NCI-H2227 (cell line): ENCODE data around the gene TAC3.

Experiments
- DNase-seq: peaks from one replicate; lab custom pipeline; 2025; ENCODE audit not compliant: unreplicated experiment; lab: John Stamatoyannopoulos, UW

TAC3 gene

DNA sequence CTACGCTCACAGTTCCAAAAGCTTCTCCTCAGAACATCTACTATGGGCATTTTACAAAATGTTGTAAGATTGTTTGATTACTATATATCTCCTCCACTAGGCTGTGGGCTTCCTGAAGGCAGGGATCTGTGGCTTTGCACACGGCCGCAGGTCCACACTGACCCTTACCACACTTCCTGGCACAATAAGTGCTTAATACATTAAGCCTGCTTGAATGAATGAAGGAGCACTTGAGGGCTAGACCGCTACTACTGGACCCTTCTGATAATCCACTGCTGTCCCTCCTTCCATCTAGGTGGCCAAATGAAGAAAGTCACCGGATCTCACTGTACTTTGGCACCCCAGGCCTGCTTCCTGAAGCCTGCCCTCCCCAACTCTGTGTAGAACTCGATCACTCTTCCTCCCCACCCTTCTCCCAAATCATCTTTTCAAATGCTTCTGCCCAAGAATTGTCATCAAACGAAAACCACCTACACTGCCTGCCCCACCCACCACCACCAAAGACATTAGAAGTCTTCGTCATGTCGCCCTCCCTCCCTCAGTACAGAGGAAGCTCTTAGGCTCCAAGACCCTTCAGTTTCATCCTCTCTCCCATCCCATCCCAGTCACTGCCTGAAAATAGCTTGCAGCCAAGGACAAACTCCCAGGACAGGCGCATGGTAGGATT is 9.4 kb downstream of the TAC3 start:
- no peak for DNase-seq

- peak; percentile 68 for DNase-seq
These were observed 10.1 kb downstream of the TAC3 start, which contains the start of gene ZBTB39 for GRCh38 chr12:57005980-57006808. Gene ZBTB39 (minus strand): TSS chr12:57006546. CDS start chr12:57004917, 1,629 bp downstream.

GRCh38 chr12:57004651-57005050 is 11.7 kb downstream of the TAC3 start:
- no peak for DNase-seq

- no peak for DNase-seq
These were observed 12.9 kb downstream of the TAC3 start for GRCh38 chr12:57003395-57003794.

DNA sequence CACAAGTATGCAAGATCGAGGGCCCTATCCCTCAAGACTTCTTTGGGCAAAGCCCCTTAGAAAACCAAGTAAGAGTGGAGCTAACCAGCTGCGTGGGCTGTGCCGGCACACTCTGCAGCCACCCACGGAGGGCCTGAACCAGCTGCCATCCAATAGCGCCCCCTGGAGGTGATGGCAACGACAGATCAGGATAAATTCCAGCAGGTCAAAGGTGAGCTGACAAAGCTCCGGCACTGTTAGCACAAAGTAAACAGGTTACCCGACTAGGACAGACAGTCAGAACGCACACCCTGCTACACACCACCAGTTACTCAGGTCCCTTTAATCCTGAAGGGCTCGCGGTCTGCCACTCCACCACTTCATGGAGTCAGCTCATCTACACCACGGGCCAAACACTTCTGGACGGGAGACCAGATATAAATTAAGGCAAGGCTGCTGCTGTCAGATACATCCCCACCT is 14.9 kb downstream of the TAC3 start:
- peak; percentile 61 for DNase-seq

GRCh38 chr12:57000393-57000792 is 15.9 kb downstream of the TAC3 start:
- no peak for DNase-seq

DNA sequence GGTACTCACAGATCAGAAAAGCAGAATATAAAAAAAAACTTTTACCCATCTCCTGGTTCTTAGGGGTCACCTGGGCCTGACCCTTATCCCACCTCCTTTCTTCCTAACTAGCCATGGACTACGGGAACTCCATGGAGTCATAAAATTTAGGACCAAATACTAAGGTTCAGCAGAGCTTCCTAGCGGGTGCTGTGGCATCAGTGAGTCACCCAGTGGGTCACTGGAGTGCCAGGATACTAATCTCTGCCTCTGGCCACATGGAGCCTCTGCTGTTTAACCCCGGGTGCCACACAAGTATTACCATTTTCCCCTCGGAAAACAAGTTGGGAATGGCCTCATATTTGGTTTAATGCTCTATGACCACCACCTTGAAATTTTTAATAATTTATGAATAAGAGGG is 16.9 kb downstream of the TAC3 start:
- no peak for DNase-seq

DNA sequence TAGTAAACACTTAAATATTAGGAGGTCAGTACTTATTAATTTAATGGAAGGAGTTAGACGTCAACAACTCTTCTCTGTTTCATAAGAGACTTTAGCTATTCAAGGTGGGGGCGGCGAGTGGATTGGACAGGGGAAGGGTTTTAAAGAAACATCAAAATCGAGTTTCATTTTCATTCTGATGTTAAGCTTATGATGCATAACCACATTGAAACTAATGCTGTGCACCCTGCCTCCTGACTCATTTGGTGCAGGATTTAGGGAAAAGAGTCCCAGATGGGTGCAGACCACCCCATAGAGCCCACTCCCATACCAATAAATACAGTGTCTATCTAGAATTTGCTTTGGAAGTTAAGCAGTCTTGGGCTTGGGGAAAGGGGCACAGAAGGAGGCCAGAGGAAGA is 17.3 kb downstream of the TAC3 start:
- no peak for DNase-seq

DNA sequence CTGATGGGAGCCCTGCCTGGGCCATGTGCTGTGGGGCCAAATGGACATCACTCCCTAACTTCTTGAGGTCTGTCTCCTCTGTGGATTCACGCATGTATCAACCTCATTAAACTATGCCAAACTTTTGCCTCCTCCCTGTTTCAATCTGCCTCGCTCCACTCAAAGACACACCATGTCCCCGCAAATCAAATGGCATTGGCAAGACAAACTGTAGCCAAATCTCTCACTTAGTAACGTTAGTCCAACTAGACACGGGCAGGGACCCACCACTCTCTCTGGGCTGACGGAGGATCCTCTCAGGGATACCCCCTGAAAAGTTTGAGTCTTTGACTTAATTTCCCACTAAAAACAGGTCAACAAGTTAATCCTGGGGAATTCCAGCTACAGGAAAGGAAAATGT is 18.0 kb downstream of the TAC3 start:
- DNase-seq = no peak

GRCh38 chr12:56996793-56997545 is 19.4 kb downstream of the TAC3 start:
- DNase-seq = no peak

- no peak for DNase-seq
These were observed 20.3 kb downstream of the TAC3 start for GRCh38 chr12:56995930-56996496.

- DNase-seq = no peak
These were observed 21.0 kb downstream of the TAC3 start for GRCh38 chr12:56995201-56995929.

DNA sequence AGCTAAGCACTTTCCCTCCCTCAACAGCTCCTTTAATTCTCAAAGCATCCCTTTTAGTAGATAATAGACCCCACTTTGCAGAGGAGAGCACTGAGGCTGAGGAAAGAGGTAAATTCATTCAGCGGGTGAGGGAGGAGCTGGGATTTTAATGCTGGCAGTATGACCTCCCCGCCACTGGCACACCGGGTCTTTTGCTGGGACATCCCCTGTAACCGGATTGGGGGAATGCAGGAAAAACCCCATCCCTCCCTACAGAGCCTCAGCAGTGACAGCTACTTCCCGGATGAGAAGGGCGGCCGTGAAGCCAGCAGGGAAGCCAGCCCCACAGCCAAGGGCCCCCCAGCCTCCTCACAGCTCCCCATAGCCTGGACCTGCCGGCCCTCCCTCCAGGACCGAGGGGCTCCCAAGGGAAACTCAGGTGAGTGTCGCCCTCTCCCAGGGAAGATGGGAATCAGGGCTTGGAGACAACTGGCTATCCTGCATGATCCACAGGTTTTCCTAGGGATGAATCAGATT is 22.0 kb downstream of the TAC3 start:
- DNase-seq = no peak

GRCh38 chr12:56993346-56993745 is 23.0 kb downstream of the TAC3 start:
- DNase-seq = no peak

- DNase-seq = no peak
These were observed 24.7 kb downstream of the TAC3 start for GRCh38 chr12:56991319-56992246.

DNA sequence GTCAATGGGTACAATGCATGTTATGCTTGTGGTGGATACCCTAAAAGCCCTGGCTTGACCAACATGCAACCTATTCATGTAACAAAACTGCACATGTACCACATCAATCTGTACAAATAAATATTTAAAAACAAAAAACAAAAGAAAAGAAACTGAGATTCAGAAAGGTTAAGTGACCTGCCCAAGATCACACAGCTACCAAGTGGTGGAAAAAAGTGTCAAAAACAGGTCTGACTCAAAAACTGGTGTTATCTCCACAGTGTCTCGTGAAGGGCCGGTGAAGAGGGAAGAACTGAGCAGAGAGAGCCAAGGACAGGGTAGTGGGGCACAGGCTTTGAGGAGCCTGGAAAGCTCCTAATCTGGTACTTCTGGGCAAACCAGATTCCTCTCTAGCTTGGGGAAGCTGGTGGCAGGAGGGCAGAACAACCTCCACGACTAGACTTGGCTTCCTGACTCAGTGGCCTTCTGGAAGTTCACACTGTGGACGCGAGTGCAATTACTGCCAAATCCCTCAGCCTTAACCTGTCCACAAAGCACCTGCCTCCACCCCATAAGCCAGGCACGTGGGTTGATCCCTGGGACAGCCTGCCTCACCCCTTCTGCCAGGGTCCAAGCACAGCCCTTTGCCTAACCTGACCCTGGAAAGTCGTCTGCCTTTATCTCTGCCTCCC is 25.5 kb downstream of the TAC3 start:
- DNase-seq = no peak

DNA sequence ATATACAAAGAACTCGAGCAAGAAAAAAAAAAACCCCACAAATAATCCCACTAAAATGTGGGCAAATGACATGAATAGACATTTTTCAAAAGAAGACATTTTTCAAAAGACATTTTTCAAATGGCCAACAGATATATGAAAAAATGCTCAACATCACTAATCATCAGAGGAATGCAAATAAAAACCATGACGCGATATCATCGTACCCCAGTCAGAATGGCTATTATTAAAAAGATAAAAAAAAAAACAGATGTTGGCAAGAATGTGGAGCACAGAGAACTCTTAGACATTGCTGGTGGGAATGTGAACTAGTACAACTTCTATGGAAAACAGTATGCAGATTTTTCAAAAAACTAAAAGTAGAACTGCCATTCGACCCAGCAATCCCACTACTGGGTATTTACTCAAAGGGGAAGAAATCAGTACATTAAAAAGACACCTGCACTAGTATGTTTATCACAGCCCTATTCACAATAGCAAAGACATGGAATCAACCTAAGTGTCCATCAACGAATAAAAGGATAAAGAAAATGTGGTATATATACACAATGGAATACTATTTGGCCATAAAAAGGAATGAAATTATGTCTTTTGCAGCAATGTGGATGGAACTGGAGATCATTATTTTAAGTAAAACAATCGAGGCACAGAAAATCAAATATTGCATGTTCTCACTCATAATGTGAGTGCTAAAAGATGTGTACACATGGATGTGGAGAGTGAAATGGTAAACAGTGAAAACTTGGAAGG is 26.3 kb downstream of the TAC3 start:
- no peak for DNase-seq

DNA sequence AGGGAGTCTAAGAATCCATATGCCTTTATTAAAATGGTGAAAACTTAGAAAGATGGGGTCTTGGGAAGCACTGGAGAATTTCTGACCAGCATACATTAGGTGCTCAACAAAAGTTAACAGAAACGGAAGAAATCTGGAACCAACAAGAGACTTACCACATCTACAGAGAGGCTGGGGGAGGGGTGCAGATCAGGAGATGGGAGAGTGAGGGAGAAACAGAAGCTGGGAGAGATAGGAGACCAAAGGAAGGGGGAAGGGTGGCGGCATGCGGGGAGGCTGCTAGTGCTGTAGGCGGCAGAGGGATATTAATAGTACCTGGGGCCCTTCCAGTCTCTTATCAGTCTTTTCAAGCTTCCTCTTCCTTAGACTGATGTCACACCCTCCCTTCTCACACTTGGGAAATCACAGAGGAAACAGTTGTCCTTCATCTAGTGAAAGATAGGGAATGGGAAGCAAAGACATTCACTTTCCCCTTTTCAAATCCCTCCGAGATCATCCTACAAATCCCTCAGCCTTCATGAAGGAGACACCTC is 28.1 kb downstream of the TAC3 start:
- no peak for DNase-seq
